NT2/D1 (cell line): ENCODE results near the gene TMEM50B.

Experiments
- DNase-seq: peaks from one replicate; pipeline ENCODE4 v3.0.0-alpha.2; 2011; ENCODE audit warnings: low read depth, low spot score
- H3K27me3 ChIP-seq: 2 replicates; pipeline ENCODE4 v1.6.0; 2011; ENCODE audit warnings: mild to moderate bottlenecking; ENCODE audit not compliant: insufficient read length, insufficient read depth
- H3K36me3 ChIP-seq: 2 replicates; pipeline ENCODE4 v1.6.1; 2011; ENCODE audit warnings: mild to moderate bottlenecking, low read length, mixed read lengths; ENCODE audit not compliant: insufficient read depth, insufficient read length
- H3K4me1 ChIP-seq: 2 replicates; pipeline ENCODE4 v1.5.1; 2011; ENCODE audit not compliant: insufficient read depth, insufficient read length
- H3K4me3 ChIP-seq: 2 replicates; pipeline ENCODE4 v1.5.1; 2011; ENCODE audit warnings: low read depth; ENCODE audit not compliant: insufficient read length
- H3K9ac ChIP-seq: 2 replicates; pipeline ENCODE4 v1.6.0; 2011; ENCODE audit warnings: low read depth; ENCODE audit not compliant: insufficient read length
- H3K9me3 ChIP-seq: 2 replicates; pipeline ENCODE4 v1.5.1; 2011; ENCODE audit warnings: mild to moderate bottlenecking, low read length; ENCODE audit not compliant: insufficient read depth
- SUZ12 ChIP-seq: IDR thresholded peaks from 2 replicates; pipeline ENCODE4 v1.6.1; 2011; ENCODE audit not compliant: insufficient read length, insufficient read depth; ENCODE audit errors: extremely low read depth
- YY1 ChIP-seq: IDR thresholded peaks from 2 replicates; pipeline ENCODE4 v1.6.1; 2011; ENCODE audit not compliant: insufficient read length, insufficient read depth
- ZNF274 ChIP-seq: IDR thresholded peaks from 2 replicates; pipeline ENCODE4 v1.6.1; 2011; ENCODE audit warnings: mild to moderate bottlenecking, low read depth, low read length

Gene TMEM50B

GRCh38 chr21:33490991-33491372 lies 11.2 kb upstream of the TMEM50B start:
- DNase-seq, result no peak
- no peak for TF ChIP-seq YY1
- TF ChIP-seq ZNF274, result no peak
- no peak for TF ChIP-seq SUZ12
- H3K36me3 ChIP-seq, result no peaks in the 10 kb centered on the region
- H3K9ac ChIP-seq, result peak overlapping the region; percentile 86
- H3K4me1 ChIP-seq, result peaks cover 6% of the 10 kb centered on the region
- no peaks in the 10 kb centered on the region for H3K9me3 ChIP-seq
- peak overlapping the region; percentile 74 for H3K4me3 ChIP-seq
- no peaks in the 10 kb centered on the region for H3K27me3 ChIP-seq

DNA sequence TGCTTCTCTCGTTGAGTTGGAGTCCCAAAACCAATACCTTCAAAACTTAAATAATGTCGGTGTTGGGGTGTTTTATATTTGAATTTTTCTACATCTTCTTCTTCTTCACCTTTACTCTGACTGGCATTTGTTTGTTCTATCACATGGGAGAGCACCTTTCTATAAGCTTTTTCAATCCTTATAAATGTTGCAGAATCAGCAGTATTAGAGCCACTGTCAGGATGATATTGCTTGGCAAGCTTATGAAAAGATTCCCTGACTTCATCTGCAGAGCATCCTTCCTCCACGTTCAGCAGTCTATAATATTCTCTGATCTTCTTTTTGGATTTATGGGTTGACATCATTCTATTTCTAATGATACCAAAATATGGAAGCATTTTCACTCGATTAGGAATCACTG lies 9.2 kb upstream of the TMEM50B start:
- no peaks in the 10 kb centered on the region for H3K27me3 ChIP-seq
- H3K9me3 ChIP-seq, result no peaks in the 10 kb centered on the region
- no peak for DNase-seq
- no peak overlapping the region for H3K9ac ChIP-seq
- no peak overlapping the region for H3K4me3 ChIP-seq
- H3K4me1 ChIP-seq, result no peaks in the 10 kb centered on the region
- no peak for TF ChIP-seq SUZ12
- TF ChIP-seq ZNF274, result no peak
- TF ChIP-seq YY1, result no peak
- no peaks in the 10 kb centered on the region for H3K36me3 ChIP-seq

DNA sequence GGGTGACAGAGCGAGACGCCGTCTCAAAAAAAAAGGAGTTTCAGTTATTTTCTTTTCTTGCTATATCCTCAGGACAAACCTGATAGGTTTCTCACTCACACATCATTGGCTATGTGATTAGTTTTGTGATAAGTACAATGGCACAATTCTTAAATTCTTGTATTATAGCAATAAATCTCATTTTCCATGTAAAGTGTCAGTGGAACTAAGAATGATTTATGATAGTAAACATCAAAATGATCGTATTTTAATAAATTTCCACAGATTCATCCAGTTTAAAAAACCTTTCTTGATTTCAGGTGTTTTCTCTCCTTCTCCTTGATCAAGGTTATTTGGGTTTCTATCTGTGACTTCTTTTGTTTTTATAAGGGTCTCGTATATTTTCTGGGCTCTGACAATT lies 8.2 kb upstream of the TMEM50B start:
- Histone ChIP-seq H3K9ac (no peak overlapping the region), H3K4me3 (no peak overlapping the region), H3K4me1 (no peaks in the 10 kb centered on the region), H3K36me3 (no peaks in the 10 kb centered on the region), H3K27me3 (no peaks in the 10 kb centered on the region), H3K9me3 (no peaks in the 10 kb centered on the region)
- no peak for TF ChIP-seq YY1
- no peak for TF ChIP-seq SUZ12
- TF ChIP-seq ZNF274, result no peak
- DNase-seq, result no peak

DNA sequence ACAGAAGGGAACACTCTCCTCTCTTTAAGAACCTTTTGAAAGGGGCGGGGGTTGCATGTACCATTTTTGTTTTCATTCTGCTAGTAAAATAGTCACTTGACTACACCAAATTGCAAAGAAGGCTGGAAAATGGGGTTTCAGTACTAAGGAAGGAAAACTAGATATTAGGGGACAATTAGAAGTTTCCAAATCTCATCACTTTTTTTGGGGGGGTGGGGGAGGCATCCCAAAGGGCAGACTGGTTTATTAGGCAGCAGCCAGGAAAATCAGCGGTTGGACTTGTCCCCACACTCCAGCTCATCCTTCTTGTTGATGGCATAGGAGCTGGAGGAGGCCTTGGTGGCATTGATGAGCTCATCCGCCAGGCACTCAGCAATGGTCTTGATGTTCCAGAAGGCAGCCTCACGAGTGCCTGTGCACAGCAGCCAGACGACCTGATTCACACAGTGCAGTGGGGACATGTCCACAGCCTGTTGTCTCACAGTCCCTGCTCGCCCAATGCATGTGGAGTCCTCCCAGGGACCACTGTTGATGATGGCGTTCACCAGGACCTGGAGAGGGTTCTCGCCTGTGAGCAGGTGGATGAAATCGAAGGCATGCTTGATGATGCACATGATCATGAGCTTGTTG lies 1.7 kb upstream of the TMEM50B start:
- no peak for DNase-seq

DNA sequence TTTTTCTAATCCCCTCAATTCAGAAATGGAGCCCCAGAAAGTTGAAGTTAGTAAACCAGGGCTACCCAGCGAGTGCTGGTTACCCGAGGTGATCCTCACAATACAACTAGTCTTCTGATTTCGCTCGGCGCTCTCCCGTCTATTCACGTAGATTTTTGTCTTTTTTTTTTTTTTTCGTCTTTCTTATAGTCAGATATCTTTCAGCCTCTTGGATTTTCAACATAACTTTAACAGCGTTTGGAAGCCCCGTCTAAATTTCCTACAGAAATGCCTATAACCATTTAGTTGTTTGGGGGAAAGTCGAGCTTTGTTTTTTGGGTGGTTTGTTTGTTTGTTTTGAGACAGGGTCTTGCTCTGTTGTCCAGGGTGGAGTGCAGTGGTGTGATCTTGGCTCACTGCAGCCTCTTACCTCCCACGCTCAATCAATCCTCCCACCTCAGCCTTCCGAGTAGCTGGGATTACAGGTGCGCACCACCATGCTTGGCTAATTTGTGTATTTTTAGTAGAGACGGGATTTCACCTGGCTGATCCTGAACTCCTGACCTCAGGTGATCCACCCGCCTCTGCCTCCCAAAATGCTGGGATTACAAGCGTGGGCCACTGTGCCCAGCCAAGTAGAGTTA lies 818 bp upstream of the TMEM50B start:
- H3K27me3 ChIP-seq, result peaks cover 6% of the 10 kb centered on the region

More for the DNA sequence above, 1.7 kb upstream of the TMEM50B start:
- Histone ChIP-seq H3K9ac (no peak overlapping the region), H3K27me3 (peaks cover 6% of the 10 kb centered on the region), H3K9me3 (no peaks in the 10 kb centered on the region), H3K36me3 (peaks cover 6% of the 10 kb centered on the region), H3K4me3 (no peak overlapping the region), H3K4me1 (peaks cover 4% of the 10 kb centered on the region)
- TF ChIP-seq SUZ12 (no peak), YY1 (no peak), ZNF274 (no peak)

DNA sequence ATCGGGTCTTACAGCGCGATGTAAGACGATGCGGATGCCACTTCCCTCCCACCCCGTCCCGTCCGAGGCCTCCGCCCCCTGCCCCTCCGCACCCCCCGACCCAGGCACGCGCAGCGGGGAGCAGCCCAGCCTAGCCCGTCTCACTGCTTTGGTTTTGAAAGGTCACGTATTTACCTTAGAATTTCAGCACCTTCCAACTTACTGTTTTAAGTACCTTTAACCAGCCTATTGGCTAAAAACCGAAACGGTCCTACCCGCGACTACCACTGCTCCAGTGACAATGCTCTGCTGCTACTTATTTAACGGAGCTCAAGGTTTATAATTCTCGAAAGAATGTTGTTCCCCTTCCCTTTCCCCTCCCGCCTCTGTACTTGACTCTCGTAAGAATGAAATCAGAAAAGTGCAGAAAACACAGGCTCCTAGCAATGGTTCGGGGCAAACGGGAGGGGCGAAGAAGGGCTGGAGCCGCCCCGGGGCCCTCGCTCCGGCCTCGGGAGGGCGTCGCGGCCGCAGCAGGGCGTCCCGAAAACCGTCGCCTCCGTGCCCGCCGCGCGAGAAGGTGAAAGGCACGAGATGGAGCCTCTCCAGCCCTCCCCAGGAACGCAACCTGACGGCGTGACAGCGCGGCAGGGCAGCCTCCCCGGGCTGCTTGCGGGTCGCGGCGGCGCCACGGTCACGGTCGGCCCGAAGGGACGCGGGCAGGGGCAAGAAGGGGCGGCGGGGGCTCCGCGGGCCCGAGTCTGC lies 667 bp downstream of the TMEM50B start:
- DNase-seq, result no peak
- Histone ChIP-seq H3K27me3 (peaks cover 6% of the 10 kb centered on the region), H3K4me3 (peak overlapping the region; percentile 83), H3K9ac (peak overlapping the region; percentile 93), H3K4me1 (peaks cover 4% of the 10 kb centered on the region), H3K36me3 (peaks cover 10% of the 10 kb centered on the region), H3K9me3 (no peaks in the 10 kb centered on the region)
- no peak for TF ChIP-seq SUZ12
- TF ChIP-seq YY1, result no peak
- no peak for TF ChIP-seq ZNF274

More for the DNA sequence above, 818 bp upstream of the TMEM50B start:
- H3K4me3 ChIP-seq, result peak overlapping the region; percentile 68
- H3K36me3 ChIP-seq, result peaks cover 6% of the 10 kb centered on the region
- peak overlapping the region; percentile 86 for H3K9ac ChIP-seq
- no peaks in the 10 kb centered on the region for H3K9me3 ChIP-seq
- DNase-seq, result no peak
- no peak for TF ChIP-seq YY1
- no peak for TF ChIP-seq SUZ12
- TF ChIP-seq ZNF274, result no peak
- H3K4me1 ChIP-seq, result peaks cover 4% of the 10 kb centered on the region

DNA sequence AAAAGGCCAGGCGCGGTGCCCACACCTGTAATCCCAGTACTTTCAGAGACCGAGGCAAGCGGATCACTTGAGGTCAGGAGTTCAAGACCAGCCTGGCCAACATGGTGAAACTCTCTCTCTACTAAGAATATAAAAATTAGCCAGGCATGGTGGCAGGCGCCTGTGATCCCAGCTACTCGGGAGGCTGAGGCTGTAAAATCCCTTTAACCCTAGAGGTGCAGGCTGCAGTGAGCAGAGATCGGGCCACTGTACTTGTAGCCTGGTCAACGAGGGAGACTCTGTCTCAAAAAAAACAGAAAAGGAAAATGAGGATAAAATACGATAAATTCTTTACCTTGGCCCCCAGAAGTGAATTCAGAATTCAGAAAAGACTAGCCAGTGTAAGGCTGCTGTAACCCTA lies 1.6 kb downstream of the TMEM50B start:
- Histone ChIP-seq H3K4me3 (peak overlapping the region; percentile 83), H3K36me3 (peaks cover 10% of the 10 kb centered on the region), H3K4me1 (peaks cover 4% of the 10 kb centered on the region), H3K9me3 (peaks cover 4% of the 10 kb centered on the region; the same call in 1 of the 2 replicates), H3K27me3 (peaks cover 6% of the 10 kb centered on the region), H3K9ac (peak overlapping the region; percentile 57)
- TF ChIP-seq SUZ12 (no peak), YY1 (no peak), ZNF274 (no peak)
- DNase-seq, result no peak
